HCT116 (cell line): ENCODE measurements around the gene C1R. TPM values are rescaled to one million over a fixed set of nuclear protein-coding genes. Genes with fewer than 3 reads are reported as not detected.

Source experiments
- ATAC-seq: fragments of 200-7000 bp; cut with Tn5 transposase; 2 replicates; pipeline ENCODE4 v1.9.1; 2020; ENCODE audit warnings: mild to moderate bottlenecking, moderate library complexity
- BruUV-seq: library from RNA; stranded (reverse); fragments of 400-500 nt; replicated peaks from 2 replicates; lab custom pipeline; 2021; lab: Mats Ljungman, UMichigan
- CTCF ChIA-PET: fragments of 300-600 bp; sonication (Branson Sonifier 250); formaldehyde crosslinking; loops from one replicate; lab custom pipeline; 2021; ENCODE audit warnings: antibody characterized with exemption; lab: Charles Lee
- POLR2A ChIA-PET: fragments of 300-600, 350-600 bp; sonication (Branson Sonifier 250); formaldehyde crosslinking; loops from one replicate; lab custom pipeline; 2021; ENCODE audit warnings: antibody characterized with exemption; lab: Charles Lee
- RAD21 ChIA-PET, 2 experiments: fragments of 300-600 bp; sonication (Branson Sonifier 250); formaldehyde crosslinking; loops; one replicate each; lab custom pipeline; 2023; ENCODE audit warnings: low total read pairs in 2 of 2; ENCODE audit not compliant: uncharacterized antibody in 2 of 2, unreplicated experiment in 2 of 2, low non-redundant PET in 1 of 2; lab: Charles Lee
- DNase-seq: peaks from one replicate; pipeline ENCODE4 v3.0.0-alpha.2; 2010; ENCODE audit warnings: low read depth, low spot score
- H2AFZ ChIP-seq: fragments of 200-600 bp; shearing (Covaris generic), sonication (generic); 2 replicates; pipeline ENCODE4 v1.6.1; 2017; ENCODE audit warnings: low read depth, mixed run types, mixed read lengths, antibody characterized with exemption, low read length; ENCODE audit not compliant: poor library complexity, severe bottlenecking
- H3K27ac ChIP-seq: 2 replicates; pipeline ENCODE4 v1.5.1; 2012; ENCODE audit warnings: low read depth, low read length
- H3K27me3 ChIP-seq: fragments of 200-600 bp; sonication (generic); 2 replicates; pipeline ENCODE4 v1.6.1; 2016; ENCODE audit warnings: mixed run types, low read length, mixed read lengths; ENCODE audit not compliant: insufficient read depth
- H3K36me3 ChIP-seq, 2 experiments: fragments of 200-500 bp in 1 of 2; fragments of 200-600 bp in 1 of 2; sonication (Bioruptor generic) in 1 of 2; sonication (generic) in 1 of 2; 2 replicates each; pipeline versions ENCODE4 v1.5.1 to v1.6.1; 2014 to 2016; ENCODE audit warnings: low read length in 2 of 2, inconsistent platforms in 1 of 2, mixed read lengths in 1 of 2, mixed run types in 1 of 2; ENCODE audit not compliant: insufficient read depth in 2 of 2, control insufficient read depth in 1 of 2
- H3K4me1 ChIP-seq, 2 experiments: fragments of 200-600 bp in 1 of 2; sonication (generic) in 1 of 2; 2 replicates each; pipeline versions ENCODE4 v1.5.1 to v1.6.1; 2012 to 2017; ENCODE audit warnings: low read length in 2 of 2, inconsistent platforms in 1 of 2, mild to moderate bottlenecking in 1 of 2, mixed read lengths in 1 of 2, mixed run types in 1 of 2, moderate library complexity in 1 of 2; ENCODE audit not compliant: insufficient read depth in 2 of 2, control insufficient read depth in 1 of 2
- H3K4me2 ChIP-seq: fragments of 200-600 bp; sonication (generic); 2 replicates; pipeline ENCODE4 v1.6.1; 2017; ENCODE audit warnings: mixed run types, low read length, mixed read lengths
- H3K4me3 ChIP-seq, 2 experiments: fragments of 200-600 bp in 1 of 2; sonication (generic) in 1 of 2; replicated peaks in 1 of 2; 2 replicates each; pipeline ENCODE4 v1.5.1; 2011 to 2016; ENCODE audit warnings: low read length in 2 of 2, control low read depth in 1 of 2, low read depth in 1 of 2, mild to moderate bottlenecking in 1 of 2, mixed read lengths in 1 of 2, mixed run types in 1 of 2
- H3K79me2 ChIP-seq: fragments of 200-600 bp; sonication (generic); 2 replicates; pipeline ENCODE4 v1.6.1; 2017; ENCODE audit warnings: mild to moderate bottlenecking, mixed run types, low read length, moderate library complexity, mixed read lengths; ENCODE audit not compliant: insufficient read depth
- H3K9ac ChIP-seq: fragments of 200-600 bp; sonication (generic); 2 replicates; pipeline ENCODE4 v1.6.1; 2016; ENCODE audit warnings: low read length, mixed read lengths
- H3K9me2 ChIP-seq: fragments of 200-600 bp; sonication (generic), shearing (Covaris generic); 2 replicates; pipeline ENCODE4 v1.6.1; 2017; ENCODE audit warnings: mixed run types, mild to moderate bottlenecking, moderate library complexity; ENCODE audit not compliant: insufficient read depth
- H3K9me3 ChIP-seq, 2 experiments: fragments of 200-500 bp in 1 of 2; fragments of 200-600 bp in 1 of 2; sonication (Bioruptor generic) in 1 of 2; sonication (generic) in 1 of 2; 2 replicates each; pipeline ENCODE4 v1.6.1; 2014 to 2017; ENCODE audit warnings: low read length in 2 of 2, mixed read lengths in 2 of 2, inconsistent platforms in 1 of 2, low read depth in 1 of 2, mild to moderate bottlenecking in 1 of 2, mixed run types in 1 of 2, moderate library complexity in 1 of 2; ENCODE audit not compliant: control insufficient read depth in 1 of 2, insufficient read depth in 1 of 2
- H4K20me1 ChIP-seq: fragments of 200-600 bp; sonication (generic), shearing (Covaris generic); 2 replicates; pipeline ENCODE4 v1.6.1; 2017; ENCODE audit warnings: mixed run types, mild to moderate bottlenecking, moderate library complexity; ENCODE audit not compliant: insufficient read depth
- CBX3 ChIP-seq: IDR thresholded peaks from 2 replicates; pipeline ENCODE4 v1.6.1; 2012; ENCODE audit warnings: low read depth
- EGR1 ChIP-seq: IDR thresholded peaks from 2 replicates; pipeline ENCODE4 v1.6.1; 2012; ENCODE audit warnings: low read depth
- ELF1 ChIP-seq: IDR thresholded peaks from 2 replicates; pipeline ENCODE4 v1.6.1; 2012; ENCODE audit warnings: low read depth, borderline replicate concordance
- EZH2 ChIP-seq: fragments of 200-600 bp; sonication (generic); IDR thresholded peaks from 2 replicates; pipeline ENCODE4 v1.6.1; 2017; ENCODE audit warnings: antibody characterized with exemption, mixed run types
- EZH2phosphoT487 ChIP-seq: fragments of 200-600 bp; IDR thresholded peaks from 2 replicates; pipeline ENCODE4 v1.6.1; 2018; ENCODE audit warnings: antibody characterized with exemption, borderline replicate concordance
- JUND ChIP-seq: IDR thresholded peaks from 2 replicates; pipeline ENCODE4 v1.6.1; 2012
- POLR2AphosphoS5 ChIP-seq: IDR thresholded peaks from 2 replicates; pipeline ENCODE4 v1.6.1; 2011; ENCODE audit warnings: mild to moderate bottlenecking, low read depth, low read length, moderate library complexity
- RAD21 ChIP-seq: IDR thresholded peaks from 2 replicates; pipeline ENCODE4 v1.6.1; 2012; ENCODE audit warnings: low read depth, mild to moderate bottlenecking
- SIN3A ChIP-seq: IDR thresholded peaks from 2 replicates; pipeline ENCODE4 v1.6.1; 2012; ENCODE audit warnings: low read depth
- SP1 ChIP-seq: IDR thresholded peaks from 2 replicates; pipeline ENCODE4 v1.6.1; 2012; ENCODE audit warnings: low read depth
- SRF ChIP-seq: IDR thresholded peaks from 2 replicates; pipeline ENCODE4 v1.6.1; 2012; ENCODE audit warnings: low read depth
- YY1 ChIP-seq: IDR thresholded peaks from 2 replicates; pipeline ENCODE4 v1.6.1; 2011; ENCODE audit warnings: low read length, low read depth, moderate library complexity, mild to moderate bottlenecking; ENCODE audit not compliant: insufficient replicate concordance; ENCODE audit errors: extremely low read depth
- ZFX ChIP-seq: fragments of 450-650 bp; IDR thresholded peaks from 2 replicates; pipeline ENCODE4 v1.6.1; 2017
- ZNF274 ChIP-seq: fragments of 200-500 bp; sonication (Bioruptor generic); IDR thresholded peaks from 2 replicates; pipeline ENCODE4 v1.6.1; 2014; ENCODE audit warnings: mild to moderate bottlenecking, low read depth, low read length, inconsistent platforms
- intact Hi-C: fragments of 100-400 bp; cut with micrococcal nuclease; formaldehyde crosslinking; loops from 2 replicates; pipeline ENCODE4 v1.10.0; 2022
- total RNA-seq: library from RNA; stranded (reverse); gene quantifications from one replicate; pipeline ENCODE4 v1.2.1, GENCODE V29; 2021; ENCODE audit not compliant: unreplicated experiment
- TF ChIP-seq, protein P1 (sequence below), 3 experiments: fragments of 200-600 bp in 1 of 3; sonication (generic) in 1 of 3; IDR thresholded peaks in 2 of 3; conservative IDR thresholded peaks in 1 of 3; 2 replicates each; pipeline ENCODE4 v1.5.1; 2012 to 2017; ENCODE audit warnings: low read depth in 2 of 3, low read length in 2 of 3, antibody characterized with exemption in 1 of 3, borderline replicate concordance in 1 of 3, control low read depth in 1 of 3, mild to moderate bottlenecking in 1 of 3, mixed read lengths in 1 of 3, mixed run types in 1 of 3, moderate library complexity in 1 of 3; ENCODE audit not compliant: insufficient read depth in 1 of 3
- TF ChIP-seq, protein P2 (sequence below): IDR thresholded peaks from 2 replicates; pipeline ENCODE4 v1.6.1; 2012
- TF ChIP-seq, protein P3 (sequence below): IDR thresholded peaks from 2 replicates; pipeline ENCODE4 v1.6.1; 2011; ENCODE audit warnings: mild to moderate bottlenecking, low read length, moderate library complexity; ENCODE audit not compliant: insufficient replicate concordance; ENCODE audit errors: extremely low read depth
- TF ChIP-seq, protein P4 (sequence below): IDR thresholded peaks from 2 replicates; pipeline ENCODE4 v1.6.1; 2012

Gene C1R
- total RNA-seq, 1 experiment from 2014 or later: 4.3 TPM

DNA sequence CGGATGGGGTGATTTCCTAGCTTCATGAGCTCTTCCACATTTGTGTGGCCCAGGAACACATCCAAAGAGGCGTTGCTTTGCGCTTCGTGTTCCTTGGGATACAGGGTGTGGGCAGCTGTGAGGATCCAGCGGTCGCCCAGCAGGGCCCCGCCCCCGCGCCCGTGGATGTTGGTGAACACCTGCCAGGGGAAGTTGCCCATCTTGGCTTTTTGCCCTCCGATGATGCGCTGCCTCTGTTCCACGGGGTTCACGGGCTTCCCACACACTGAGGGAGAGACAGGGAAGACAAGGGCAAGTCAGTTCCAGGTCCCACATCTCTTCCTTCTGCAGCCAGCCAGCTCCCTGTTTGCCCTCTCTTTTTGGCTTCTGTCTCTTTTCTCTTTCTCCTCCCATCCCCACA is 11.2 kb downstream of the C1R start:
- no peak overlapping the region for H3K27ac ChIP-seq
- POLR2A ChIA-PET: no interaction called here

More for the DNA sequence above, 11.2 kb downstream of the C1R start:
- Histone ChIP-seq H4K20me1 (no peaks in the 10 kb centered on the region), H3K9me2 (no peaks in the 10 kb centered on the region), H3K9me3 (peaks cover 0 to 10% of the 10 kb centered on the region in 2 experiments; a peak in 1 of 4 replicates), H3K27me3 (no peaks in the 10 kb centered on the region), H3K9ac (no peak overlapping the region), H3K79me2 (no peaks in the 10 kb centered on the region), H3K36me3 (no peaks in the 10 kb centered on the region), H2AFZ (no peak overlapping the region), H3K4me2 (no peak overlapping the region), H3K4me1 (peaks cover 2 to 7% of the 10 kb centered on the region in 2 experiments; a peak in 2 of 4 replicates), H3K4me3 (no peak overlapping the region)
- RAD21 ChIA-PET: no interaction called here
- intact Hi-C loops: no loop called here
- DNase-seq: no peak
- BruUV-seq: no TSS peak
- ATAC-seq: no peak
- TF ChIP-seq CBX3: no peak
- TF ChIP-seq YY1: no peak
- TF ChIP-seq, protein P1, sequence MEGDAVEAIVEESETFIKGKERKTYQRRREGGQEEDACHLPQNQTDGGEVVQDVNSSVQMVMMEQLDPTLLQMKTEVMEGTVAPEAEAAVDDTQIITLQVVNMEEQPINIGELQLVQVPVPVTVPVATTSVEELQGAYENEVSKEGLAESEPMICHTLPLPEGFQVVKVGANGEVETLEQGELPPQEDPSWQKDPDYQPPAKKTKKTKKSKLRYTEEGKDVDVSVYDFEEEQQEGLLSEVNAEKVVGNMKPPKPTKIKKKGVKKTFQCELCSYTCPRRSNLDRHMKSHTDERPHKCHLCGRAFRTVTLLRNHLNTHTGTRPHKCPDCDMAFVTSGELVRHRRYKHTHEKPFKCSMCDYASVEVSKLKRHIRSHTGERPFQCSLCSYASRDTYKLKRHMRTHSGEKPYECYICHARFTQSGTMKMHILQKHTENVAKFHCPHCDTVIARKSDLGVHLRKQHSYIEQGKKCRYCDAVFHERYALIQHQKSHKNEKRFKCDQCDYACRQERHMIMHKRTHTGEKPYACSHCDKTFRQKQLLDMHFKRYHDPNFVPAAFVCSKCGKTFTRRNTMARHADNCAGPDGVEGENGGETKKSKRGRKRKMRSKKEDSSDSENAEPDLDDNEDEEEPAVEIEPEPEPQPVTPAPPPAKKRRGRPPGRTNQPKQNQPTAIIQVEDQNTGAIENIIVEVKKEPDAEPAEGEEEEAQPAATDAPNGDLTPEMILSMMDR (IDR thresholded peaks at IDR 0.05 in 2 of 3, conservative IDR thresholded peaks at IDR 0.05 in 1 of 3; ENCODE audit: borderline replicate concordance in 1 of 3, insufficient read depth in 1 of 3, low read depth in 2 of 3, low read length in 2 of 3): no peak
- TF ChIP-seq JUND: no peak
- TF ChIP-seq EZH2: no peak
- TF ChIP-seq, protein P2, sequence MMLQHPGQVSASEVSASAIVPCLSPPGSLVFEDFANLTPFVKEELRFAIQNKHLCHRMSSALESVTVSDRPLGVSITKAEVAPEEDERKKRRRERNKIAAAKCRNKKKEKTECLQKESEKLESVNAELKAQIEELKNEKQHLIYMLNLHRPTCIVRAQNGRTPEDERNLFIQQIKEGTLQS: no peak
- TF ChIP-seq SIN3A: no peak
- no peak for TF ChIP-seq ZFX
- TF ChIP-seq POLR2AphosphoS5: no peak
- TF ChIP-seq RAD21: no peak
- TF ChIP-seq EGR1: no peak
- TF ChIP-seq ELF1: no peak
- no peak for TF ChIP-seq EZH2phosphoT487
- TF ChIP-seq SP1: no peak
- TF ChIP-seq SRF: no peak
- TF ChIP-seq ZNF274: no peak
- TF ChIP-seq, protein P3, sequence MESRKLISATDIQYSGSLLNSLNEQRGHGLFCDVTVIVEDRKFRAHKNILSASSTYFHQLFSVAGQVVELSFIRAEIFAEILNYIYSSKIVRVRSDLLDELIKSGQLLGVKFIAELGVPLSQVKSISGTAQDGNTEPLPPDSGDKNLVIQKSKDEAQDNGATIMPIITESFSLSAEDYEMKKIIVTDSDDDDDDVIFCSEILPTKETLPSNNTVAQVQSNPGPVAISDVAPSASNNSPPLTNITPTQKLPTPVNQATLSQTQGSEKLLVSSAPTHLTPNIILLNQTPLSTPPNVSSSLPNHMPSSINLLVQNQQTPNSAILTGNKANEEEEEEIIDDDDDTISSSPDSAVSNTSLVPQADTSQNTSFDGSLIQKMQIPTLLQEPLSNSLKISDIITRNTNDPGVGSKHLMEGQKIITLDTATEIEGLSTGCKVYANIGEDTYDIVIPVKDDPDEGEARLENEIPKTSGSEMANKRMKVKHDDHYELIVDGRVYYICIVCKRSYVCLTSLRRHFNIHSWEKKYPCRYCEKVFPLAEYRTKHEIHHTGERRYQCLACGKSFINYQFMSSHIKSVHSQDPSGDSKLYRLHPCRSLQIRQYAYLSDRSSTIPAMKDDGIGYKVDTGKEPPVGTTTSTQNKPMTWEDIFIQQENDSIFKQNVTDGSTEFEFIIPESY: no peak
- TF ChIP-seq, protein P4, sequence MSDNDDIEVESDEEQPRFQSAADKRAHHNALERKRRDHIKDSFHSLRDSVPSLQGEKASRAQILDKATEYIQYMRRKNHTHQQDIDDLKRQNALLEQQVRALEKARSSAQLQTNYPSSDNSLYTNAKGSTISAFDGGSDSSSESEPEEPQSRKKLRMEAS: no peak
- CTCF ChIA-PET: no interaction called here
